ENCODE data around the gene KLF2.

DNA sequence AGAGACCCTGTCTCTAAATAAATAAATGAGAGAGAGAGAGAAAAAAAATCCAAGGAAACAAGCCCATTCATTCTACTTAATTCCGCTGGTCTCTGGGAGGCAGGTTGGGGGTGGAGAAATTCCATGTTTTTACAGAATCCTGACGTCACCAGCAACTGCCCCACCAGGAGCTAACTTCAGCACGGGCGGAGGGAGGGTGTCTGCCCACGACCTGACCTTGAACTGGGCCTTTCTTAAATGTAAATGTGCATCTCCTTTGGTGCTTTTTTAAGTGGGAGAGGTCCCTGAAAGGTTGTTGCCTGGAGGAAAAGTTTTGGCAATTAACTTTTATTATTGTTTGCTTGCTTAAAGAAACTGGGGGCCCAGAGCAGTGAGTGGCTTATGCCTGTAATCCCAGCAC is 15.5 kb downstream of the KLF2 start:
- TF ChIP-seq, protein P1, sequence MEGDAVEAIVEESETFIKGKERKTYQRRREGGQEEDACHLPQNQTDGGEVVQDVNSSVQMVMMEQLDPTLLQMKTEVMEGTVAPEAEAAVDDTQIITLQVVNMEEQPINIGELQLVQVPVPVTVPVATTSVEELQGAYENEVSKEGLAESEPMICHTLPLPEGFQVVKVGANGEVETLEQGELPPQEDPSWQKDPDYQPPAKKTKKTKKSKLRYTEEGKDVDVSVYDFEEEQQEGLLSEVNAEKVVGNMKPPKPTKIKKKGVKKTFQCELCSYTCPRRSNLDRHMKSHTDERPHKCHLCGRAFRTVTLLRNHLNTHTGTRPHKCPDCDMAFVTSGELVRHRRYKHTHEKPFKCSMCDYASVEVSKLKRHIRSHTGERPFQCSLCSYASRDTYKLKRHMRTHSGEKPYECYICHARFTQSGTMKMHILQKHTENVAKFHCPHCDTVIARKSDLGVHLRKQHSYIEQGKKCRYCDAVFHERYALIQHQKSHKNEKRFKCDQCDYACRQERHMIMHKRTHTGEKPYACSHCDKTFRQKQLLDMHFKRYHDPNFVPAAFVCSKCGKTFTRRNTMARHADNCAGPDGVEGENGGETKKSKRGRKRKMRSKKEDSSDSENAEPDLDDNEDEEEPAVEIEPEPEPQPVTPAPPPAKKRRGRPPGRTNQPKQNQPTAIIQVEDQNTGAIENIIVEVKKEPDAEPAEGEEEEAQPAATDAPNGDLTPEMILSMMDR (IDR thresholded peaks at IDR 0.05), result no peak
- no peak for TF ChIP-seq EZH2 (IDR thresholded peaks at IDR 0.05; ENCODE audit: borderline replicate concordance, insufficient read depth, low read depth, low read length, poor library complexity, severe bottlenecking)

All from B cell (primary cell).